ENCODE results near the gene WNK1.

Gene WNK1

DNA sequence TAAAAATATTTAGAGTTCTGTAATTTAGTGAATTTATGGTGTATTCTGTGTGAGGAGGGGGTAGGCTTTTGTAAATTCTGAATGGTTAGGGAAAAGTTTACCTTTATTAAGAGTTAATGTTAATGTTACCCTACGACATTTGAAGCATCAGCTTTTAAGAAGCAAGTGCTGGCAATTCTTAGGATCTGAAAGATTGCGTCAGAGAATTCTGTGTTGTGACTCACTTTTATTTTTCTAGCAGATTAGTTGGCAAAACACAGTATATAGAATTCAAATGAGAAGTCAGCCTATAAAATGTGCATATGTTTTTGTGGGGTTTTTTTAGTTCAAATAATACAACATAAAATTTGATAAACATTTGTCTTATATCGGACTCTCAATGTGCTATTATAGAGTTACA is 99.5 kb downstream of the WNK1 start:
- no peak overlapping the region for H3K4me3 ChIP-seq (ENCODE audit: low read depth, low read length)

- no peak overlapping the region for H3K4me3 ChIP-seq (ENCODE audit: low read depth, low read length)
These were observed 100.5 kb downstream of the WNK1 start for GRCh38 chr12:852864-853263.

- H3K4me3 ChIP-seq (ENCODE audit: low read depth, low read length) = no peak overlapping the region
These were observed 105.2 kb downstream of the WNK1 start for GRCh38 chr12:857611-858010.

GRCh38 chr12:862303-862911 is 110.0 kb downstream of the WNK1 start:
- no peak overlapping the region for H3K4me3 ChIP-seq (ENCODE audit: low read depth, low read length)

DNA sequence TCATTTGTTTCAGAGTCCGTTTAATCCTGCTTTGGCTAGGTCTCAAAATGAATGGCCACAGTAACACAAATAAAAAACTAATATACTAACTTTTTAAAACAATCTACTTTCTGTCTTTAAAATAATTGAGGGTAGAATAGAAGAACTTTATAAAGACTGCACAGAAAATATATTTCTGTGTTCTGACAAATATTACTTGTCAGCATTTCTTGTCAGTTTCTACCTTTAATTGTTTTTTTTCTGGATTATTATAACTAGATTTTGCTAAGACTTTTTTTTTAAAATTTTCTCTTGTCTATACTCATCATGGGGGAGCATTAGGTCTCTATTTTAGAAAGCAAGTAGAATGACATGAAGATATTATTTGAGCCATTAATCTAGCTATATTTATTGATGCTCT is 110.9 kb downstream of the WNK1 start:
- no peak overlapping the region for H3K4me3 ChIP-seq (ENCODE audit: low read depth, low read length)

- no peak overlapping the region for H3K4me3 ChIP-seq (ENCODE audit: low read depth, low read length)
These were observed 113.2 kb downstream of the WNK1 start for GRCh38 chr12:865614-866013.

DNA sequence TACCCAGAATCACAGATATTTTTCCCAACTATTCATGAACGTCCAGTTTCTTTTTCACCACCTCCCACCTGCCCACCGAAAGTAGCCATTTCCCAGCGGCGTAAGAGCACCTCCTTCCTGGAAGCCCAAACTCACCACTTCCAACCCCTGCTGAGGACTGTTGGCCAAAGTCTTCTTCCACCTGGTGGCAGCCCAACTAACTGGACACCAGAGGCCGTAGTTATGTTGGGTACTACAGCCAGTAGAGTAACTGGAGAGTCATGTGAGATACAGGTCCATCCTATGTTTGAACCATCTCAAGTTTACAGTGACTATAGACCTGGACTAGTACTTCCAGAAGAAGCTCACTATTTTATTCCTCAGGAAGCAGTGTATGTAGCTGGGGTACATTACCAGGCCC is 115.5 kb downstream of the WNK1 start:
- H3K4me3 ChIP-seq (ENCODE audit: low read depth, low read length) = no peak overlapping the region

DNA sequence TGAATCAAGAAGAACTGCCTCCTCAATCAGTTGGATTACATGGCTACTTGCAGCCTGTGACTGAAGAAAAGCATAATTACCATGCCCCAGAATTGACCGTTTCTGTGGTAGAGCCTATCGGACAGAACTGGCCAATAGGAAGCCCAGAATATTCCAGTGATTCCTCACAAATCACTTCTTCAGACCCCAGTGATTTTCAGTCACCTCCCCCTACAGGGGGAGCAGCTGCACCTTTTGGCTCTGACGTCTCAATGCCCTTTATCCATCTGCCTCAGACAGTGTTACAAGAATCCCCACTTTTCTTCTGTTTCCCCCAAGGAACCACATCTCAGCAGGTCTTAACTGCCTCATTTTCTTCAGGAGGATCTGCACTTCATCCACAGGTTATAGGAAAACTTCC is 116.3 kb downstream of the WNK1 start:
- no peak overlapping the region for H3K4me3 ChIP-seq (ENCODE audit: low read depth, low read length)

DNA sequence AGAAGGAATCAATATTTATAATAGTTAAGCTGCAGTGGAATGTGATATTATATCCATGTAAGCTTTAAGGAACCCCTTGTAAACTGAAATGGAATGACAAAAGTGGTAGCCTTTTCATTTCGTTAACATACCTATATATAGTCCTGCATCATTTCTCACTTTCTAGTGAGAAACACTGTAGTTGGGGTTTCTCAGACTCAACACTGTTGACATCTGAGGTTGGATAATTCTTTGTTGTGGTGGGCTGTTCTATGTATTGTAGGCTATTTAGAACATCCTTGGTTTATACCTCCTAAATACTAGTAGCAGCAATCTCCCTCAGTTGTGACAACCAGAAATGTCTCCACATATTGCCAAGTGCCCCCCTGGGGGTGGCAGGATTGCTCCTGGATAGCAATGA is 118.0 kb downstream of the WNK1 start:
- no peak overlapping the region for H3K4me3 ChIP-seq (ENCODE audit: low read depth, low read length)

DNA sequence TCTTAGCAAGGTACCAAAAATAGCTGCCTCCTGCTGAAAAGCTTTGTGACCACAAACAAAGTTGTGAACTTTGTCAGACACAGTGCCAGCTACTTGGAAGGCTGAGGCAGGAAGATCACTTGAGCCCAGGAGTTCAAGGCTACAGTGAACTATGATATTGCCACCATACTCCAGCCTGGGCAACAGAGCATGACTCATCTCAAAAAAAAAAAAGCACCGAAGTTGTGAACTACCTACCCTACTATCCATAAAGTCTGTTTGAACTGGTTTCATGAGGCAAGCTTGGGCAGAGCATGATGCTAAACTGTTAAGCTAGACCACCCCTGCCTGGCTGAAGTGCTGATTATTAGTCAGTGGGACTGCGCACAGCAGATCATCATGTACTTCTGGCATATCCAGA is 121.6 kb downstream of the WNK1 start:
- no peak overlapping the region for H3K4me3 ChIP-seq (ENCODE audit: low read depth, low read length)

DNA sequence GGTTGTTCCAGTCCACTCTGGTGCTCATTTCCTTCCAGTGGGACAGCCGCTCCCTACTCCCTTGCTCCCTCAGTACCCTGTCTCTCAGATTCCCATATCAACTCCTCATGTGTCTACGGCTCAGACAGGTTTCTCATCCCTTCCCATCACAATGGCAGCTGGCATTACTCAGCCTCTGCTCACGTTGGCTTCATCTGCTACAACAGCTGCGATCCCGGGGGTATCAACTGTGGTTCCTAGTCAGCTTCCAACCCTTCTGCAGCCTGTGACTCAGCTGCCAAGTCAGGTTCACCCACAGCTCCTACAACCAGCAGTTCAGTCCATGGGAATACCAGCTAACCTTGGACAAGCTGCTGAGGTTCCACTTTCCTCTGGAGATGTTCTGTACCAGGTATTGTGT is 127.3 kb downstream of the WNK1 start:
- H3K4me3 ChIP-seq (ENCODE audit: low read depth, low read length) = no peak overlapping the region

GRCh38 chr12:880656-881055 is 128.3 kb downstream of the WNK1 start:
- H3K4me3 ChIP-seq (ENCODE audit: low read depth, low read length) = no peak overlapping the region

DNA sequence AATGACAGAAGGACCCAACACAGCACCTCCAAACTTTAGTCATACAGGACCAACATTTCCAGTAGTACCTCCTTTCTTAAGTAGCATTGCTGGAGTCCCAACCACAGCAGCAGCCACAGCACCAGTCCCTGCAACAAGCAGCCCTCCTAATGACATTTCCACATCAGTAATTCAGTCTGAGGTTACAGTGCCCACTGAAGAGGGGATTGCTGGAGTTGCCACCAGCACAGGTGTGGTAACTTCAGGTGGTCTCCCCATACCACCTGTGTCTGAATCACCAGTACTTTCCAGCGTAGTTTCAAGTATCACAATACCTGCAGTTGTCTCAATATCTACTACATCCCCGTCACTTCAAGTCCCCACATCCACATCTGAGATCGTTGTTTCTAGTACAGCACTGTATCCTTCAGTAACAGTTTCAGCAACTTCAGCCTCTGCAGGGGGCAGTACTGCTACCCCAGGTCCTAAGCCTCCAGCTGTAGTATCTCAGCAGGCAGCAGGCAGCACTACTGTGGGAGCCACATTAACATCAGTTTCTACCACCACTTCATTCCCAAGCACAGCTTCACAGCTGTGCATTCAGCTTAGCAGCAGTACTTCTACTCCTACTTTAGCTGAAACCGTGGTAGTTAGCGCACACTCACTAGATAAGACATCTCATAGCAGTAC is 132.5 kb downstream of the WNK1 start:
- no peak overlapping the region for H3K4me3 ChIP-seq (ENCODE audit: low read depth, low read length)

- H3K4me3 ChIP-seq (ENCODE audit: low read depth, low read length) = no peak overlapping the region
These were observed 133.3 kb downstream of the WNK1 start for GRCh38 chr12:885701-886100.

- no peak overlapping the region for H3K4me3 ChIP-seq (ENCODE audit: low read depth, low read length)
These were observed 133.8 kb downstream of the WNK1 start for GRCh38 chr12:886206-886605.

DNA sequence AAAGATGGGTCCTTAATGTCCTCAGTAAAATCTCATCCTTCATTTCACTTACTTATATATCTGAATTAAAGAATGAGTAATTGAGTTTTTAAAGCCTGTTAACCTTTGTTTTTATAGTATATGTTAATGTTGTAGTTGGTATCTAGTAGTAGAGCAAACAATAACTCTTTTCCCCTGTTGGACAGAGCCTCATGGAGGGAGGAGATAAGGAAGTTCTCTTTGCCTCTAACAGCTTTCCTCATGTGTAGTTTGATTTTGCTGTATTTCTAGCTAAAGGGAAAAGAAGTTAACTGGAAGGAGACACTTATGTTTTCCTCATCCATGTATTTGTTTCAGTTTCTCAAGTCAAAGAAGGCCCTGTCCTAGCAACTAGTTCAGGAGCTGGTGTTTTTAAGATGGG is 141.8 kb downstream of the WNK1 start:
- no peak overlapping the region for H3K4me3 ChIP-seq (ENCODE audit: low read depth, low read length)

- no peak overlapping the region for H3K4me3 ChIP-seq (ENCODE audit: low read depth, low read length)
These were observed 143.7 kb downstream of the WNK1 start for GRCh38 chr12:896031-896430.

DNA sequence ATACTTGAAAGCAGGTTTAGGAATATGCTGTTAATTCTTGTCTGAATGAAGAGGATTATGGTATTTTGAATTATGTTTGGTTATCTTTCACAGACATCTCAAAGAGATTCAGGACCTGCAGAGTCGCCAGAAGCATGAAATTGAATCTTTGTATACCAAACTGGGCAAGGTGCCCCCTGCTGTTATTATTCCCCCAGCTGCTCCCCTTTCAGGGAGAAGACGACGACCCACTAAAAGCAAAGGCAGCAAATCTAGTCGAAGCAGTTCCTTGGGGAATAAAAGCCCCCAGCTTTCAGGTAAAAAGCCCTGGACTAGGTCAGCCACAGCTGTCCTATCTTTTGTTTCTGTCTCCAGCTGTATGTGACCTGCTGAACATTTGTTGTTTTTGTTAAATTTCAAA is 145.0 kb downstream of the WNK1 start:
- H3K4me3 ChIP-seq (ENCODE audit: low read depth, low read length) = no peak overlapping the region

DNA sequence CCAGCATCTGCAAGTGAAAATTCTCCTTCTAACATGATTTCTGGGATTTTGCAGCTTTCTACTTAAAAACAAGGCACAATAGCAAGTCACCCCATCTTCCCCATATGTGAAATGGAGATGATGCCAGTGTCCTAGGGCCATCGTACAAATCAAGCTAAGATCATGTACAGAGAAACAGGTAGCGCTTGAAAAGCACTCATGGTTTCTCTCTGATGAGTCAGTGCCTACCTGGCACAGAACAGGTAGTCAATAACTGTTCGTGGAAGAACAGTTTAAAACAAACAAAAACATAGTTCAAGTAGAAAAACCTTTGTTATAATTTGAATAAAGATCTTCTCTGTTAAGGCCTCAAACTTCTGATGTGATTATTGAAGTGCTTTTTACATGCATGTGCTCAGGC is 150.2 kb downstream of the WNK1 start:
- no peak overlapping the region for H3K4me3 ChIP-seq (ENCODE audit: low read depth, low read length)

GRCh38 chr12:903055-903454 is 150.7 kb downstream of the WNK1 start:
- no peak overlapping the region for H3K4me3 ChIP-seq (ENCODE audit: low read depth, low read length)

DNA sequence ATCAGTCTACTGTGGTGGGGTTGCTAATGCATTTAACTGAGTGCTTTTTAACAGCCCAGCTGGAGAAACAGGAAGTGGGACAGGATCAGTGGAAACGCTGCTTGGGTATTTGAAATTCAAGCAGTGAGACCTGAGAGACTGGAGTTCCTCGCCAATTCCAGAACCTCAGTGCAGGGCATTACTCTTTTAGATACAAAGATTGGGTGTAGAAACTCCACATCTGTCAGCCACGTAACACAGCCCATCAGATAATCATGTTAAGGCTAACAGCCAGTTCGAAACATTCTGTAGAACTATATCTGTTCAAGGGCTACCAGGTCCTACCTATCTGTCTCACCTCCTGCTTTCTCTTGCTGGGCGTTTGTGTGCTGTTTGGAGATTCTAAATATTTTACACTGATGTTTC is 151.6 kb downstream of the WNK1 start:
- no peak overlapping the region for H3K4me3 ChIP-seq (ENCODE audit: low read depth, low read length)

GRCh38 chr12:905261-906031 is 153.1 kb downstream of the WNK1 start:
- H3K4me3 ChIP-seq (ENCODE audit: low read depth, low read length) = no peak overlapping the region
